GM19193 (cell line): ENCODE data around the gene ABTB2.

ENCODE experiments used
- POLR2A ChIP-seq: IDR thresholded peaks from 4 replicates; pipeline ENCODE4 v1.6.1; 2011; ENCODE audit not compliant: insufficient read depth, insufficient read length; ENCODE audit errors: extremely low read depth

ABTB2 gene

DNA sequence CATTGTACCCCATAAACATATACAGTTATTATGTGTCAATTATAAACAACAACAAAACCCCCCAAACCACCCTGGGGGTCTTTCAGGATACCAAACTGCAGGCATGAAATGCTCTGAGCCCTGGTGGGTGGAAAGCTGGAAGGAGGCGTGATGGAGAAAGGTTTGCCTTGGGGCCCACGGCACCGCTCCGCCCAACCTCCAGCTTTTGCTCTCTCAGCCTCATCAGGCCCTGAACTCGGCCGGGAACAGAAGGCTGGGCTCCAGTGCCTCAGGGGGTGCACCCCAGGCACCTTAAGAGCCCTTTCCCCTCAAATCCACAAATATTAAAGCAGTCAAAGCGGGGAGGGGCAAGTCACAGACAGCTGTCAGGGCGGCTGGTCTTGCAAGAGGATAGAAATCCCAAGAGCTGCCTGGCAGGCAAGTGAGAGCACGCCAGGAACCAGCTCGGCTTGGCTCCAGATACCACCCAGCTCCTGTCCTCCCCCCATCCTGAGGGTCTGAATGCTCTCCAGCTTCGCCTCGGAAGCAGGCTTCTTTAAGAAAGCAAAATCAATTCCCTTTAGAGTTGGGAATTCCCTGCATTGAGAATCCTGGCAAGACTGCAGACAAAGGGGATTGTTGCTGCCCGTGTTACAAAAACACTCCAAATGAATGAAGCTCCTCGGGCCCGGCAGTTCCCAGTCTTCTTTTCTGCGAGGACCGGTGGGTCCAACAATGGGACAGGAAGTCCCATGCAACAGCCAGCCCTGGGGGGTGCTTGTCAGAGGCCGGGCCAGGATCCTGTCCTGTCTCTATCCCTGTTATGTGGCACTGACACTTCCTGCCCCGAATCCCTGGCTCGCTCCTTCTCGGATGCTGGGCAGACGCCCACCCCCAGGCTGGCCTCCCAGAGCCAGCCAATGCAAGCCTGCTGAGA, 171.6 kb downstream of the ABTB2 start:
- TF ChIP-seq POLR2A, result no peak

- no peak for TF ChIP-seq POLR2A
These were observed 173.2 kb downstream of the ABTB2 start for GRCh38 chr11:34184505-34185015.

GRCh38 chr11:34183848-34184391, 173.9 kb downstream of the ABTB2 start:
- no peak for TF ChIP-seq POLR2A

DNA sequence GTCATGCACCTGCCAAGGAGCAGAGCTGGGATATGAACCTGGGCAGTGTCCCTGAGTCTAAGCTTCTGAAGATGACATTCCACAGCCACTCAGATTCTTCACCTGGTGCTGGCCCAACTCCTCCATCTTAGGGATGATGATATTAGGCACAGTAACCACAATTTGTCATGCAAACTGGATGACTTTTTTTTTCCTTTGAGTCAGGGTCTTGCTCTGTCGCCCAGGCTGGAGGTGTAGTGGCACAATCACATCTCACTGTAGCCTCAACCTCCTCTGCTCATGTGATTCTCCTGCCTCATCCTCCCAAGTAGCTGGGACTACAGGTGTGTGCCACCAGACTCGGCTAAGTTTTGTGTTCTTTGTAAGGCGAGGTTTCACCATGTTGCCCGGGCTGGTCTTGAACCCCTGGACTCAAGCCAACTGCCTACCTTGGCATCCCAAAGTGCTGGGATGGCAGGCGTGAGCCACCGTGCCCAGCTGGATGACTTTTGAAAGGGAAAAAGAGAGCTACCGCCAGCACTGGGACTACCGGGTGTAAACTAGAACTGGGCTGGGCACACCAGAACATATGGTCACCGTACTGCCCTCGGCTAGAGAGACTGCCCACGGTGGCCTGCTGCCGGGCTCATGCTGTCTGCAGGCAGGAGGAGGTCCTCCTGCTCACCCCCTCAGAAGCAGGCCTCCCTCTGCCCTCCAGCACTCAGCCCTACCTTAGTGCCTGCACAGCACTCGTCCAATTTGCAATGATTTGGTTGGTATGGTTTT, 174.7 kb downstream of the ABTB2 start:
- TF ChIP-seq POLR2A, result no peak

DNA sequence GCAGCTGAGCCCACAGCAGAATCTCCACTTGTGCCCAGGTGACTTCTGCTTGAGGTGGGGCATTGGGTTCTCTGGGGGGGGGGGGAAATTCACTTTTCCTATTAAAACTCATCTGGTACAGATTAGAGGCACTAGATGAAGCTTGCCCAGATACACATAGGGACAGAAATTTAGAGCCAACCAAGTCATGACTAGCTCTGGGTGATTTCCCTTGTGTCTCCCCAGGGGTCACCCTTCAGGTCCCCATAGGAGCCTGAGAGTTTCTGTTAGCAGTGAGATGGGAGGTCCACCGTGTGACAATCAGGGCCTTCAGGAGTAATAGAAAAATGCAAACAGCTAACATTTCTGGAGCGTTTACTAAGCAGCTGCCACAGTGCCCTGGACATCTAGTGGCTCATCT, 175.4 kb downstream of the ABTB2 start:
- TF ChIP-seq POLR2A, result no peak

GRCh38 chr11:34181856-34182405, 175.9 kb downstream of the ABTB2 start:
- no peak for TF ChIP-seq POLR2A

DNA sequence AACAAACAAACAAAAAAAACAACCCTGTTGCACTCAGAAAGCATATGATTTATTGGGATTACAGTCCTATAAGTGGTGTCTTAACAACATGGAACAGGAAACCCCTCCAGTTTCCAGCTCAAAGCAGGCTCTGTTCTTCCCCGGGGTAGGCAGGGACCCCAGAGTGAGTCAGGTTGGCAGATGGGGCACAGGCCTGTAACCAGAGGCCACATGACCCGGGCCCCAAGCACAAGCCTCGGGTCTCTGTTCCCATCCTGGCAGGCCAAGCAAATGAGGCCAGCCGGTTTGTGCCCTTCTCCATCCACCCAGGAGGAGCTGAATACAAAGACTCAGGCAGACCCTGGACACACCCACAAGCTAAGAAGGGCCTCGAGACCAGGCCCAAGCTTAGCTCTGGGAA, 176.6 kb downstream of the ABTB2 start:
- no peak for TF ChIP-seq POLR2A

GRCh38 chr11:34180040-34180813, 177.6 kb downstream of the ABTB2 start:
- no peak for TF ChIP-seq POLR2A

DNA sequence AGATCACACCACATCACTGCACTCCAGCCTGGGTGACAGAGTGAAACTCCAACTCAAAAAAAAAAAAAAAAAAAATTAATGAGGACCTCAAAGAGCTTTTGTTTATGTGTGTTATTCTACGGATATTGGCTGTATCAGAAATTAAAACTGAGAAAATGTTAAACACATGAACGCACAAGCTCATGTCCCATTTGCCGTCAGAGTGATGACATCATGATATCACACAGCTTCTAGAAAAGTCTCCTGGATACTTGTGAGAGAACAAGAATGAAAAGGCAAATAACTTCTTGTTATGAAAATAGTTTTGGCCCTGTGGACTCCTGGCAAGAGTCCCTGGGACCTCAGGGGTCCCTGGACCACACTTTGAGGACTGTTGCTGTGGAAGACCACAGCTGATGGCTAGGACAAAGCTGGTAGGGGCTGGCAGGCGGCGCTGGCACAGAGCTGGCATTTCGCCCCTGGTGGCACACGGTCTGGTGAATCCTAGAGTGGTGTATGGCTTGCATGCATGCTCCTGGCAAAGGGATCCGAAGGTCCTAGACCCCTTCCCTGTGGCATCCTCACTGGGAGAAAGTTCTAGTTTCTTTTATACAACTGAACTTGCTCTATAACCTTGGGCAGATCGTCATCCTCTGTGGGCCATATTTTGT, 178.7 kb downstream of the ABTB2 start:
- no peak for TF ChIP-seq POLR2A

DNA sequence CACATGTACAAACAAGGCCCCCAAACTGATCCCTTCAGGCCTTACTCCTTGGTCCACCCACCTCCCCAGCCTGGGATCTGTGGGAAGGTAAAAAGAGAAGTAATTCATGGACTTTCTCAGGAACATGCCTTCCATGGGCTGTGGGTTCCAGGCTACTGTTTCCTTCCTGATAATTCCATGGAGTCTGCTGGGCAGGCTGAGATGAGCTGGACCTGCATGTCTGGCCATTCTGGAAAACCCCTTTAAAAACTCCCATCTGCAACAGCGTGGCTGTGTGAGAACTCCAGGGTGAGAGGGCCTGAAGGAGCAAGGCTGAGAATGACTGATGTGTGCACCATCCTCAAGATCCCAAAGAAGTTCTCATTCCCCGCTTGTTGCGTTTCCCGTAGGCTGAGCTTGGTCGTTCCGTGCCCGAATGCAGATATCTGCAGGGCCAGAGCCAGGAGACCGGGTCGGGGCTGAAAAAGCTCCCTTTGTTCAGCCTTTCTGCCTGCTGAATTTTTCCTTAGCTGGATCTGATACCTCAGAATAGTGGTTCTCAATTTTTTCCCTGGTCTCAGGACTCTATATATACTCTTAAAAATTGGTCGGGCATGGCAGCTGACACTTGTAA, 179.5 kb downstream of the ABTB2 start:
- TF ChIP-seq POLR2A, result no peak

DNA sequence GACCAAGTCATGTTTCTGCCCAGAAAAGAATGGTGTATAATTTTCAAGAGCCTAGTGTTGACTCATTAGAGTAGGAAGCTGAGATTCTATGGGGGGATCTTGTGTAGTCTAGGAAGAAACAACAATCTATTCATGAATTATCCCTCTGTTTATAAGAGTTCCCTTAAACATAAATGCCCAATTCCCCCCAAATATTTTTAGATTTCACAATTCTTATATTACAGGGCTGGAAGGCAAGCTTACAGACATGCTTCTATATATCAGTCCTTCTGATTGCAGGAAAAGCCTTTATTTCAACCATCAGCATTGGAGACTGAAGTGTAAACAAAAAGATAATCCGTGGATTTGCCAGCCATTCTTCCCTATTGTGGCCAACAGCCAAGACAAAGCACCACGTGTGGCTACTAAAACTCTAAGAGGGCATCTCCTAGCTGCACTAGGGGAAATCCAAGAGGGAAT, 181.0 kb downstream of the ABTB2 start:
- TF ChIP-seq POLR2A, result no peak

- TF ChIP-seq POLR2A, result no peak
These were observed 182.4 kb downstream of the ABTB2 start for GRCh38 chr11:34175284-34176019.
